Astrocyte of the hippocampus (primary cell): Measurements from ENCODE around the gene DACT3.

Experiments used
- DNase-seq: peaks from one replicate; pipeline ENCODE4 v3.0.0; 2011; ENCODE audit warnings: low read depth, low spot score

The DACT3 gene

GRCh38 chr19:46611776-46612175 lies 49.2 kb downstream of the DACT3 start:
- DNase-seq = no peak

- peak; percentile 77 for DNase-seq
These were observed 49.9 kb downstream of the DACT3 start for GRCh38 chr19:46610851-46611770.

- no peak for DNase-seq
These were observed 50.6 kb downstream of the DACT3 start for GRCh38 chr19:46610413-46610775.

- DNase-seq = no peak
These were observed 51.2 kb downstream of the DACT3 start for GRCh38 chr19:46609511-46610412.

GRCh38 chr19:46608581-46609345 lies 52.2 kb downstream of the DACT3 start:
- DNase-seq = no peak

GRCh38 chr19:46608178-46608577 lies 52.8 kb downstream of the DACT3 start:
- no peak for DNase-seq

GRCh38 chr19:46607448-46607841 lies 53.5 kb downstream of the DACT3 start:
- no peak for DNase-seq

- no peak for DNase-seq
These were observed 54.1 kb downstream of the DACT3 start for GRCh38 chr19:46606681-46607447.

- no peak for DNase-seq
These were observed 55.0 kb downstream of the DACT3 start for GRCh38 chr19:46606019-46606418.

GRCh38 chr19:46605356-46605821 lies 55.6 kb downstream of the DACT3 start:
- no peak for DNase-seq

GRCh38 chr19:46604781-46605355 lies 56.1 kb downstream of the DACT3 start:
- no peak for DNase-seq

- DNase-seq = no peak
These were observed 57.2 kb downstream of the DACT3 start for GRCh38 chr19:46603752-46604231.

- no peak for DNase-seq
These were observed 57.8 kb downstream of the DACT3 start for GRCh38 chr19:46603195-46603637.

GRCh38 chr19:46602392-46603194 lies 58.4 kb downstream of the DACT3 start:
- DNase-seq = no peak

- DNase-seq = no peak
These were observed 59.4 kb downstream of the DACT3 start, which contains the start of gene CALM3 for GRCh38 chr19:46601318-46602224. Gene CALM3, plus strand, starts transcription at chr19:46601330. Its CDS starts 105 bp downstream, at chr19:46601435.

- peak; percentile 99 for DNase-seq
These were observed 60.3 kb downstream of the DACT3 start for GRCh38 chr19:46600384-46601317.

- no peak for DNase-seq
These were observed 61.1 kb downstream of the DACT3 start for GRCh38 chr19:46599716-46600373.
